ENCODE results near the gene POGLUT3.

Gene POGLUT3

DNA sequence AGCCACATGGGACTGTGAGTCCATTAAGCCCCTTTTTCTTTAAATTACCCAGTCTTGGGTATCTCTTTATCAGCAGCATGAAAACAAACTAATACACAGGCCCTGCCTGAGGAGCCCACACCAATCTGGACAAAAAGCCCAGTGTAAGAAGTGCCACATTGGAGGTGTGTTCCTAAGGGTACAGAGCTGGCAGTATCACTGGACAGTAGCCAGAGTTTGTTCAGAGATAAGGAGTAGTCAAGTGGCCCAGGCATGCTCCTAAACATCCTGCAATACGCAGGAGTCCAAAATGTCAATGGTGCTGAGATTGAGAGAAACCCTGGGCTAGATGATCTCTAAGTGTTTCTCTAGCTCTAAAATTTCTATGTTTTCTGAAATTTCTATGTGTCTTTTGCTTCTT, 27.0 kb upstream of the POGLUT3 start:
- Histone ChIP-seq H3K27ac (ENCODE audit: low read length) (no peak overlapping the region), H3K9ac (ENCODE audit: low read depth, low read length) (no peak overlapping the region)

DNA sequence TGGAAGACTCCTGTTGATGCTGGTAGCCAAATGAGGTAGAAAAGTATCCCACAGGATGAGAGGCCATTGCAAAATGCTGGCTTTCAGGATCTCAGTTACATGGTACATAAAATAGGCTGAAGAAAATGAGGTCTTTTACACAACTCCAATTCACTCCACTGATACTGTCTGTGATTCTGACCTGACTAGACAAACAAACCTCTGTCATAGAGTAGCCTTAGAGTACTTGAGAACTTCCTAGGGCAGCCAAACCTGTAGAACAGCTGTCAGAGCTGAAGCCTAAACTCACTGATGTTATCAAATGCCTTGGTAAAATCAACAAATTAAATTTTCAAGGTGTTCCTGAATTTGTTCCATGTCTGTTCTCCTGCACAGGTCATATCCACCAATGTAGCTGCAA, 26.2 kb upstream of the POGLUT3 start:
- no peaks in the 10 kb centered on the region for H3K4me1 ChIP-seq (ENCODE audit: insufficient read depth, low read length)
- H3K4me3 ChIP-seq (ENCODE audit: low read length) = no peak overlapping the region
- H3K9ac ChIP-seq (ENCODE audit: low read depth, low read length) = no peak overlapping the region
- H3K27ac ChIP-seq (ENCODE audit: low read length) = no peak overlapping the region
- no peaks in the 10 kb centered on the region for H3K27me3 ChIP-seq (ENCODE audit: insufficient read depth, low read length)
- H3K36me3 ChIP-seq (ENCODE audit: insufficient read depth, low read depth, low read length) = no peaks in the 10 kb centered on the region
- H3K9me3 ChIP-seq (ENCODE audit: insufficient read depth, low read depth, low read length) = no peaks in the 10 kb centered on the region

More for the DNA sequence above, 27.0 kb upstream of the POGLUT3 start:
- H3K36me3 ChIP-seq (ENCODE audit: insufficient read depth, low read depth, low read length) = no peaks in the 10 kb centered on the region
- no peaks in the 10 kb centered on the region for H3K9me3 ChIP-seq (ENCODE audit: insufficient read depth, low read depth, low read length)
- no peak overlapping the region for H3K4me3 ChIP-seq (ENCODE audit: low read length)
- no peaks in the 10 kb centered on the region for H3K27me3 ChIP-seq (ENCODE audit: insufficient read depth, low read length)
- no peaks in the 10 kb centered on the region for H3K4me1 ChIP-seq (ENCODE audit: insufficient read depth, low read length)

DNA sequence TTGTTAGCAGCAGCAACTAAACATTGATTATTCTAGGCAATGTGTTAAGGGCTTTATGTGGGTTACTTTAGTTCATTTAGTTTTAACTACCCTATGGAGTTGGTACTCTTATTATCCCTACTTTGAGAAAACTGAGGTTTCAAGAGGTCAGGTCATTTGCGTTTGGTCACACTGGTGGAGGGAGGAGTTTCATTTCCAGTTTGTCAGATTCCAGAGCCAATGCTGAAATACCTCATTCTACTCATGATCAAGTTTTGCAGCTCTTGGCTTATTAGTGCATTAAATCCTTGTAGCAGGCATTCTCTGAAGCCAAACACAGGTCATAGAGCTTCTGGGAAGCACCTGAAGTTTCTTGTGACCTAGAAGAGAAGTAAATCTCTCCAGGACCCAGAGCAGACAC, 24.1 kb upstream of the POGLUT3 start:
- no peak overlapping the region for H3K27ac ChIP-seq (ENCODE audit: low read length)
- no peak overlapping the region for H3K4me3 ChIP-seq (ENCODE audit: low read length)
- H3K27me3 ChIP-seq (ENCODE audit: insufficient read depth, low read length) = no peaks in the 10 kb centered on the region
- no peaks in the 10 kb centered on the region for H3K9me3 ChIP-seq (ENCODE audit: insufficient read depth, low read depth, low read length)
- H3K4me1 ChIP-seq (ENCODE audit: insufficient read depth, low read length) = no peaks in the 10 kb centered on the region
- no peak overlapping the region for H3K9ac ChIP-seq (ENCODE audit: low read depth, low read length)
- no peaks in the 10 kb centered on the region for H3K36me3 ChIP-seq (ENCODE audit: insufficient read depth, low read depth, low read length)

DNA sequence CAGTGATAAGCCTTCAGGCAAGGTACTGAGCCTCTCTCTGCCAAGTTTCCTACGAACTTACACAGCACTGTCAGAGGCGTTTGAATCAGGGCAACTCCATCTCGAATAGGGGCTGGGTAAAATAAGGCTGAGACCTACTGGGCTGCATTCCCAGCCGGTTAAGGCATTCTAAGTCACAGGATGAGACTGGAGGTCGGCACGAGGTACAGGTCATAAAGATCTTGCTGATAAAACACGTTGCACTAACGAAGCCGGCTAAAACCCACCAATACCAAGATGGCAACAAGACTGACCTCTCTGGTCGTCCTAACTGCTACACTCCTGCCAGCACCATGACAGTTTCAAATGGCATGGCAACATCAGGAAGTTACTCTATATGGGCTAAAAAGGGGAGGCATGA, 20.4 kb upstream of the POGLUT3 start:
- Histone ChIP-seq H3K9me3 (ENCODE audit: insufficient read depth, low read depth, low read length) (no peaks in the 10 kb centered on the region), H3K36me3 (ENCODE audit: insufficient read depth, low read depth, low read length) (peaks cover 11% of the 10 kb centered on the region; the same call in 1 of the 2 replicates), H3K9ac (ENCODE audit: low read depth, low read length) (no peak overlapping the region), H3K4me1 (ENCODE audit: insufficient read depth, low read length) (no peaks in the 10 kb centered on the region), H3K27me3 (ENCODE audit: insufficient read depth, low read length) (no peaks in the 10 kb centered on the region), H3K27ac (ENCODE audit: low read length) (no peak overlapping the region), H3K4me3 (ENCODE audit: low read length) (no peak overlapping the region)

DNA sequence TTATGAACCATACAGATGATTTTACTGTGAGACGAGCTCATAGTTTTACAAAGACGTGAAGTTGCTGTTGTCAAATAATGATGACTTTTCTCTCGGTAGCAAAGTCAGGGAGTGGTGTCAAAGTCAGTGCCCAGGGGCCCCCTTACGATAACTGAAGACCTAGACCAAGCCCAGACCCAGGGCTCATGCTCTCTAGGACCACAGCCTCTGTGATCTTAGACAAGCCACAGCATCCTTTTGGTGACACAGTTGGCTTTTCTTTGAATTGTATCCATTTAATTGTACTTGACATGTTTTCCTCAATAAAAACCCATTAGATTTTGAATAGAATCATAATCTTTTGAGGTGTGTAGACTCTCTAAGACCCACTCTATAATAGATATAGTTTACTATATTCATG, 17.9 kb upstream of the POGLUT3 start:
- no peaks in the 10 kb centered on the region for H3K27me3 ChIP-seq (ENCODE audit: insufficient read depth, low read length)
- no peak overlapping the region for H3K9ac ChIP-seq (ENCODE audit: low read depth, low read length)
- no peak overlapping the region for H3K27ac ChIP-seq (ENCODE audit: low read length)
- H3K4me3 ChIP-seq (ENCODE audit: low read length) = no peak overlapping the region
- no peaks in the 10 kb centered on the region for H3K4me1 ChIP-seq (ENCODE audit: insufficient read depth, low read length)
- peaks cover under 1% of the 10 kb centered on the region; the same call in 1 of the 2 replicates for H3K9me3 ChIP-seq (ENCODE audit: insufficient read depth, low read depth, low read length)
- H3K36me3 ChIP-seq (ENCODE audit: insufficient read depth, low read depth, low read length) = peaks cover 16% of the 10 kb centered on the region; the same call in 1 of the 2 replicates

DNA sequence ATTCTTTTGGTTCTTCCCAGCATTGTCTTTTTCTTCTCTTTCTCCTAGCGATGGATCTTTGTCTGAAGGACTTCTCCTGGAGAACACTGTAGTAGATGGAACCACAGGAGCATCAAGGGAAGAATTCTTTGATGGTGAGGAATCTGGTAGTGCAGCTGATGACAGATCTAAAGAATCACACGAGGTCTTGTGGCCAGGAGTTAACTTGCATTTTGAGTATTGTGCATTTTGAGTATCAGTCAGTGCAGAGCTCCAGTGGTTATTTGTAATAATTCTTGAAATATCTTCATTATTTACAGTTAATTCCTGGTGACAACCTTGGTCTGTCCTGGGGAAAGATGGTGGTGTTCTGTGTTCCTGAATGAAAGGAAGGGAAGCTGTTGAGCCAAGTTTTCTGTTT, 14.5 kb upstream of the POGLUT3 start:
- Histone ChIP-seq H3K4me3 (ENCODE audit: low read length) (no peak overlapping the region), H3K27me3 (ENCODE audit: insufficient read depth, low read length) (no peaks in the 10 kb centered on the region), H3K36me3 (ENCODE audit: insufficient read depth, low read depth, low read length) (peaks cover 16% of the 10 kb centered on the region; the same call in 1 of the 2 replicates), H3K4me1 (ENCODE audit: insufficient read depth, low read length) (no peaks in the 10 kb centered on the region), H3K9me3 (ENCODE audit: insufficient read depth, low read depth, low read length) (peaks cover 19% of the 10 kb centered on the region; the same call in 1 of the 2 replicates), H3K9ac (ENCODE audit: low read depth, low read length) (no peak overlapping the region), H3K27ac (ENCODE audit: low read length) (no peak overlapping the region)

DNA sequence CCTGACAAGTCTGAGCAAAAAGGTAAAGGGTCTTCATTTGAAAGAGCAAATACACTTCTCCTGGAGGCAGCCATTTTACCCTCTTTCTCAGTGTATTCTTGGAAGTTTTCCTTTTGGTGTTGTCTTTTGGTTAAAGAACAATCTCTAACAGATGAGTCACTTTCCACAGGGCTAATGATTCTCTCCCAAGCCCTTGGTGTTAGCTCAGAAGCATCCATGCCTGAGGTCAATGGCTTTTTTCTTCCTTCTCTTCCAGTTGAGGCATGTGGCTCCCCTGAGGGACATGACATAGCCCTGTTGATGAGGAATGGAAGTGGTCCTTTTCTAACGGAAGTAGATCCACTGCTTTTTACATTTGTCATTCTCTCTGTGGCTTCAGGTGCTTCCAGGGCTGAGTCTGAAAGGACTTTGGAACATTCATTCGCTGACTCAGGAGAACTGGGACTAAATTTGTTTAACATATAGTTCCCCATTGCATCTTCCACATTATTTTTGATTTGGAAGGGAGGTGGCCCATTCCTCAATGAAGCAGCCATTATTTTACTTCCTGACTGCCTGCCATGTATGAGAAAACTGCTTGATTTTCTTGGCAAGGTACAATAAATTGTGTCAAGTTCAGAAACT, 13.8 kb upstream of the POGLUT3 start:
- Histone ChIP-seq H3K9me3 (ENCODE audit: insufficient read depth, low read depth, low read length) (peaks cover 19% of the 10 kb centered on the region; the same call in 1 of the 2 replicates), H3K27me3 (ENCODE audit: insufficient read depth, low read length) (no peaks in the 10 kb centered on the region), H3K9ac (ENCODE audit: low read depth, low read length) (no peak overlapping the region), H3K36me3 (ENCODE audit: insufficient read depth, low read depth, low read length) (peaks cover 16% of the 10 kb centered on the region; the same call in 1 of the 2 replicates), H3K27ac (ENCODE audit: low read length) (no peak overlapping the region), H3K4me3 (ENCODE audit: low read length) (no peak overlapping the region), H3K4me1 (ENCODE audit: insufficient read depth, low read length) (no peaks in the 10 kb centered on the region)

DNA sequence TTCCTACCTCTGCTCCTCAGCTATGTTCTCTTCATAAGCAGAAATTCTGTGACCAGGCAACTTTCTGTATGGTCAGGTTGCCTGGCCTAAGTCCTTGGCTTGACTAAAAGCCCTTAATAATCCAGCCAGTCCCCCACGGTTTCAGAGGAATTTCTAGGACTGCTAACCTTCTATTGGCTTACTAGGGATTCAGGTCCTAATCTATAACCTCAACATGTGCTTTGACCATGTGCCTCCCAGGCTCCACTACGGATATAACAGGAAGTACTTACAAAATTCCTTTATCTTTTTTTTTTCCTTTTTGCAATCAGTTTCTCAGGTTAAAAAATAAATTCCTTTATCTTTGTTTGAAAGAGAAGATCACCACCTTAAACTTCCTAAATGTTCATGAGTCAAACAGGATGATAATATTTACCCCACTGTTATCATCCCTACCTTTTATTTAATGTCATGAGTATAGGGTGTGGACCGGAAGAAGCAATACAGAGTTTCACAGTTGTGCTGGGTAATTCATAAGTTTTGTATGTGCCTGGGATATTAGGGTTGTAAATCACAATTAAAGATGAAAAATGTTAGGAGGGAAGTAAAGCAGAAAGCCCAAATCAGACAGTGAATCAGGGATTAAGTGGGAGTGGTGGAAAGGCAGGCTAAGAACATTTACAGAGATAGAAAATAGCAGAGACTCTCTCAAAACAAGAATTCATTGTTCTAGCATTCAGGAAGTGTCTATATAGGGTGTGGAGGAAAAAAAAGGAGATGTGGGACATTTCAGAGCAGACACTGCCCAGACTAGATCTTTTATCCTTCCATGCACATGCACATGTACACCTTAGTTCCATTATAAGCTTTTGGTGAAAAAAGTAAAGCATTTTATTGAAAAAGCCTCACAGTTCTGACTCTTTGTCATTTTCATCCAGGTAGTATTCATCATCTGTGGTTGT, 10.7 kb upstream of the POGLUT3 start:
- H3K9ac ChIP-seq (ENCODE audit: low read depth, low read length) = no peak overlapping the region
- no peaks in the 10 kb centered on the region for H3K27me3 ChIP-seq (ENCODE audit: insufficient read depth, low read length)
- no peak overlapping the region for H3K27ac ChIP-seq (ENCODE audit: low read length)
- no peaks in the 10 kb centered on the region for H3K4me1 ChIP-seq (ENCODE audit: insufficient read depth, low read length)
- H3K36me3 ChIP-seq (ENCODE audit: insufficient read depth, low read depth, low read length) = peaks cover 8% of the 10 kb centered on the region; the same call in 1 of the 2 replicates
- no peak overlapping the region for H3K4me3 ChIP-seq (ENCODE audit: low read length)
- peaks cover 19% of the 10 kb centered on the region; the same call in 1 of the 2 replicates for H3K9me3 ChIP-seq (ENCODE audit: insufficient read depth, low read depth, low read length)

DNA sequence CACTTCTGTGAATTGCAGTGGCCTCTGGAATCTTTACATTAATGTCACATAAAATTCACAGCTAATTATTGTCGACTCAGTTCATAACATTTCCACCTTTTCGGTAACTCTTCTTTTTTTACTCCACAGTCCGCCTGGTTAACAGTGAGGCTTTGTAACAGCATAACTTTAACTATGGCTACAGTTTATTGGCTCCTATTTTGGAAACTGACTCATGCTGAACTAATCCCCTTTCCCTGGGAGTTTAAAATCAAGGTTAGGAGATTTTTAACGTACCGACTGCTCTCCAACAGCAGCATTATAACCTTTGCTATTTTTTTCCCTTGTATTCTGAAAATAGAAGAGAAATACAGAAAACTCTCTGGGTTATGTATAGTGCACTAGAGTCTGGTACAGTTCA, 3.2 kb upstream of the POGLUT3 start:
- H3K27me3 ChIP-seq (ENCODE audit: insufficient read depth, low read length) = peaks cover 9% of the 10 kb centered on the region; the same call in 1 of the 2 replicates
- no peak overlapping the region for H3K4me3 ChIP-seq (ENCODE audit: low read length)
- H3K9ac ChIP-seq (ENCODE audit: low read depth, low read length) = no peak overlapping the region
- H3K36me3 ChIP-seq (ENCODE audit: insufficient read depth, low read depth, low read length) = no peaks in the 10 kb centered on the region
- no peaks in the 10 kb centered on the region; the same call in 1 of the 2 replicates for H3K4me1 ChIP-seq (ENCODE audit: insufficient read depth, low read length)
- no peak overlapping the region for H3K27ac ChIP-seq (ENCODE audit: low read length)
- H3K9me3 ChIP-seq (ENCODE audit: insufficient read depth, low read depth, low read length) = no peaks in the 10 kb centered on the region

DNA sequence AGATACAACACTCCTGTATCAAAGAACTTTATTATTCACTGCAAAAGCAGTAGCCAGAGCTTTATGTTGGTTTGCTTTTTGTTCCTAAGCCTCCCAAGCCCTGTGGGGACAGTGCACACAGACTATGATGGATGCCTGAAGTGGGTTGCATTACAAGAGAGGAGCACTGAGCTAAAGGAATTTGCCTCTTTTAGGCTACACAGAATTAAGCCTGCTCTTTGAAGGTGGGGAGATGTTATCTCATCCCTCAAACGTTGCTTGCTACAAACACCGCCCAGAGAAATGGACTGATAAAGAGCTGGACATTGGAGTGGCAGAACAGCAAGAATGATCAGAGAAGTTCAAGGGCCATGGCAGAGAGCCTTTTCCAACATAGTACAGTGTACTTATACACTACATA, 2.5 kb upstream of the POGLUT3 start:
- no peak overlapping the region for H3K27ac ChIP-seq (ENCODE audit: low read length)
- H3K36me3 ChIP-seq (ENCODE audit: insufficient read depth, low read depth, low read length) = no peaks in the 10 kb centered on the region
- no peaks in the 10 kb centered on the region; the same call in 1 of the 2 replicates for H3K4me1 ChIP-seq (ENCODE audit: insufficient read depth, low read length)
- no peak overlapping the region for H3K4me3 ChIP-seq (ENCODE audit: low read length)
- no peak overlapping the region for H3K9ac ChIP-seq (ENCODE audit: low read depth, low read length)
- peaks cover 9% of the 10 kb centered on the region; the same call in 1 of the 2 replicates for H3K27me3 ChIP-seq (ENCODE audit: insufficient read depth, low read length)
- no peaks in the 10 kb centered on the region for H3K9me3 ChIP-seq (ENCODE audit: insufficient read depth, low read depth, low read length)

DNA sequence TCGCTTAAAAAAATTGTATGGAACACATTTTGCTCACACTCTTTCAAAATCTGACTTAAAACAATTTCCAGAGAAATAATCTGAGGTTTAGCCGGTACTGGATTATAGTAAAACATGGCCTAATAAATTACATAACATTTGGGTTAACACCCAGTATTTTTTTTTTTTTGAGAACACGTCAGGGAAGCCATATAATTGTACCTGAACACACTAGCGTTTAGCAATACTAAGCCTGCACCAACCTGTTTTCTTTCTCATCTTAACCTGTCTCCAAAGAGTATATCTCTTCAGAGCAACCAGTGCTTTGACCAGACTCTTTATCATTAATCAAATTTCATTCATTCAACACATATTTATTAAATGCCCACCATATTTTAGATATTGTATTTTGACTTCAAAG, 2.0 kb upstream of the POGLUT3 start:
- Histone ChIP-seq H3K9me3 (ENCODE audit: insufficient read depth, low read depth, low read length) (no peaks in the 10 kb centered on the region), H3K27ac (ENCODE audit: low read length) (no peak overlapping the region), H3K4me1 (ENCODE audit: insufficient read depth, low read length) (no peaks in the 10 kb centered on the region; the same call in 1 of the 2 replicates), H3K4me3 (ENCODE audit: low read length) (no peak overlapping the region), H3K9ac (ENCODE audit: low read depth, low read length) (no peak overlapping the region), H3K27me3 (ENCODE audit: insufficient read depth, low read length) (peaks cover 9% of the 10 kb centered on the region; the same call in 1 of the 2 replicates), H3K36me3 (ENCODE audit: insufficient read depth, low read depth, low read length) (no peaks in the 10 kb centered on the region)

All from iPS-20b (cell line).